ENCODE data around the gene KSR1.

- TF ChIP-seq CTCF (conservative IDR thresholded peaks at IDR 0.05; ENCODE audit: low read depth, low read length) (no peak), POLR2A (IDR thresholded peaks at IDR 0.05; ENCODE audit: low read depth, low read length) (no peak), USF2 (IDR thresholded peaks at IDR 0.05; ENCODE audit: low read depth, low read length) (no peak), CEBPB (IDR thresholded peaks at IDR 0.05; ENCODE audit: low read depth, low read length) (no peak), BHLHE40 (IDR thresholded peaks at IDR 0.05; ENCODE audit: low read depth, low read length) (no peak), RFX5 (IDR thresholded peaks at IDR 0.05; ENCODE audit: low read depth, low read length) (no peak), FOS (IDR thresholded peaks at IDR 0.05; ENCODE audit: low read depth, low read length) (no peak), SMC3 (IDR thresholded peaks at IDR 0.05; ENCODE audit: low read depth, low read length) (no peak), ELK1 (IDR thresholded peaks at IDR 0.05; ENCODE audit: borderline replicate concordance, low read depth, low read length) (no peak), MXI1 (IDR thresholded peaks at IDR 0.05; ENCODE audit: borderline replicate concordance, low read depth, low read length) (no peak), RAD21 (IDR thresholded peaks at IDR 0.05; ENCODE audit: low read length) (no peak)
Observed at GRCh38 chr17:27607521-27608091, 151.4 kb downstream of the KSR1 start.
